ENCODE measurements around the gene OR9Q2. TPM values are rescaled to one million over a fixed set of nuclear protein-coding genes. Genes with fewer than 3 reads are reported as not detected.

The OR9Q2 gene
- total RNA-seq, 1 experiment from 2014 or later, result not detected

- no peak for TF ChIP-seq EZH2 (IDR thresholded peaks at IDR 0.05; ENCODE audit: borderline replicate concordance, low read depth, low read length, poor library complexity, severe bottlenecking)
- no peak for TF ChIP-seq CTCF (conservative IDR thresholded peaks at IDR 0.05; ENCODE audit: low read depth, low read length)
- ChIA-PET POLR2A (ENCODE audit: low non-redundant PET) (no interaction called here), CTCF (no interaction called here)
- Histone ChIP-seq H3K36me3 (ENCODE audit: insufficient read depth, low read length, poor library complexity, severe bottlenecking) (no peaks in the 10 kb centered on the region), H3K4me1 (ENCODE audit: insufficient read depth, low read length, poor library complexity, severe bottlenecking) (no peaks in the 10 kb centered on the region), H3K9me3 (ENCODE audit: low read depth, low read length, poor library complexity, severe bottlenecking) (no peaks in the 10 kb centered on the region), H3K27me3 (replicated peaks; ENCODE audit: insufficient read depth, low read depth, low read length, poor library complexity) (peaks cover 20% of the 10 kb centered on the region), H3K27ac (ENCODE audit: low read depth, low read length, poor library complexity, severe bottlenecking) (no peak overlapping the region), H3K4me3 (ENCODE audit: low read depth, low read length, poor library complexity, severe bottlenecking) (no peak overlapping the region)
- intact Hi-C loops (cut with micrococcal nuclease; ENCODE audit: unreplicated experiment), result no loop called here
- no peak for DNase-seq (ENCODE audit: low spot score)
- BruUV-seq (replicated peaks), result no TSS peak
These were observed 11.3 kb upstream of the OR9Q2 start for GRCh38 chr11:58177409-58178054.

- Histone ChIP-seq H3K27me3 (replicated peaks; ENCODE audit: insufficient read depth, low read depth, low read length, poor library complexity) (peaks cover 20% of the 10 kb centered on the region), H3K36me3 (ENCODE audit: insufficient read depth, low read length, poor library complexity, severe bottlenecking) (no peaks in the 10 kb centered on the region), H3K27ac (ENCODE audit: low read depth, low read length, poor library complexity, severe bottlenecking) (no peak overlapping the region), H3K4me1 (ENCODE audit: insufficient read depth, low read length, poor library complexity, severe bottlenecking) (no peaks in the 10 kb centered on the region), H3K9me3 (ENCODE audit: low read depth, low read length, poor library complexity, severe bottlenecking) (no peaks in the 10 kb centered on the region), H3K4me3 (ENCODE audit: low read depth, low read length, poor library complexity, severe bottlenecking) (no peak overlapping the region)
- no peak for DNase-seq (ENCODE audit: low spot score)
- TF ChIP-seq EZH2 (IDR thresholded peaks at IDR 0.05; ENCODE audit: borderline replicate concordance, low read depth, low read length, poor library complexity, severe bottlenecking) (no peak), CTCF (conservative IDR thresholded peaks at IDR 0.05; ENCODE audit: low read depth, low read length) (no peak)
- ChIA-PET CTCF (no interaction called here), POLR2A (ENCODE audit: low non-redundant PET) (no interaction called here)
- intact Hi-C loops (cut with micrococcal nuclease; ENCODE audit: unreplicated experiment), result no loop called here
- BruUV-seq (replicated peaks), result no TSS peak
These were observed 10.4 kb upstream of the OR9Q2 start for GRCh38 chr11:58178444-58178843.

GRCh38 chr11:58179648-58180047 is 9.2 kb upstream of the OR9Q2 start:
- H3K36me3 ChIP-seq (ENCODE audit: insufficient read depth, low read length, poor library complexity, severe bottlenecking), result no peaks in the 10 kb centered on the region
- CTCF ChIA-PET, result no interaction called here
- intact Hi-C loops (cut with micrococcal nuclease; ENCODE audit: unreplicated experiment), result no loop called here
- no peaks in the 10 kb centered on the region for H3K4me1 ChIP-seq (ENCODE audit: insufficient read depth, low read length, poor library complexity, severe bottlenecking)
- H3K27ac ChIP-seq (ENCODE audit: low read depth, low read length, poor library complexity, severe bottlenecking), result no peak overlapping the region
- no peaks in the 10 kb centered on the region for H3K9me3 ChIP-seq (ENCODE audit: low read depth, low read length, poor library complexity, severe bottlenecking)
- BruUV-seq (replicated peaks), result no TSS peak
- peaks cover 16% of the 10 kb centered on the region for H3K27me3 ChIP-seq (replicated peaks; ENCODE audit: insufficient read depth, low read depth, low read length, poor library complexity)
- no peak overlapping the region for H3K4me3 ChIP-seq (ENCODE audit: low read depth, low read length, poor library complexity, severe bottlenecking)
- TF ChIP-seq EZH2 (IDR thresholded peaks at IDR 0.05; ENCODE audit: borderline replicate concordance, low read depth, low read length, poor library complexity, severe bottlenecking) (no peak), CTCF (conservative IDR thresholded peaks at IDR 0.05; ENCODE audit: low read depth, low read length) (no peak)
- POLR2A ChIA-PET (ENCODE audit: low non-redundant PET), result no interaction called here
- no peak for DNase-seq (ENCODE audit: low spot score)
